ENCODE results near the gene SMYD3. TPM values are rescaled to one million over a fixed set of nuclear protein-coding genes. Genes with fewer than 3 reads are reported as not detected.
A peak's percentile ranks its signal among the peaks of the same experiment; 100 is the strongest.

Gene SMYD3
- total and polyA plus RNA-seq, 10 of the 15 experiments (the other 5 are each of a cell fraction or from before 2014, with no cell fraction given) = 18.3 to 54.0 (median 24.8) TPM

- TF ChIP-seq ZBTB11 (CRISPR knock-in tag; IDR thresholded peaks at IDR 0.05) = no peak
- no peak for TF ChIP-seq ZNF622 (IDR thresholded peaks at IDR 0.05)
- no peak for TF ChIP-seq USF1 (IDR thresholded peaks at IDR 0.05; ENCODE audit: borderline replicate concordance, extremely low read length, insufficient read depth, low read depth, low read length)
- peak; percentile 52; the same call in 1 of the 2 replicates for TF ChIP-seq DPF2 (IDR thresholded peaks at IDR 0.05)
- no peak for TF ChIP-seq SREBF1 (IDR thresholded peaks at IDR 0.05; ENCODE audit: low read length)
- TF ChIP-seq HDGF (IDR thresholded peaks at IDR 0.05) = no peak; the same call in 1 of the 2 replicates
- TF ChIP-seq SMAD1 (IDR thresholded peaks at IDR 0.05; ENCODE audit: low read depth, partially characterized antibody) = no peak
- TF ChIP-seq MYC (IDR thresholded peaks at IDR 0.05; ENCODE audit: insufficient read depth, insufficient read length, insufficient replicate concordance, low read length, severe bottlenecking) = no peak
- TF ChIP-seq SIX5 (IDR thresholded peaks at IDR 0.05; ENCODE audit: low read depth, low read length, severe bottlenecking) = no peak
- TF ChIP-seq TCF3 (IDR thresholded peaks at IDR 0.05; ENCODE audit: borderline replicate concordance, insufficient read depth, low read depth, low read length) = no peak
- TF ChIP-seq NRF1 (conservative IDR thresholded peaks at IDR 0.05; ENCODE audit: low read depth, low read length) = no peak
- no peak for TF ChIP-seq SMARCA5 (IDR thresholded peaks at IDR 0.05)
- TF ChIP-seq ZNF687 (IDR thresholded peaks at IDR 0.05) = peak; percentile 89
- no peak for TF ChIP-seq IRF5 (IDR thresholded peaks at IDR 0.05; ENCODE audit: borderline replicate concordance)
- TF ChIP-seq MTA3 (IDR thresholded peaks at IDR 0.05; ENCODE audit: borderline replicate concordance, low read length) = no peak
- no peak for TF ChIP-seq ELK1 (IDR thresholded peaks at IDR 0.05; ENCODE audit: low read depth, low read length)
- TF ChIP-seq ZBED1 (IDR thresholded peaks at IDR 0.05; ENCODE audit: borderline replicate concordance) = no peak
These were observed 699.8 kb downstream of the SMYD3 start (continued) for GRCh38 chr1:245807306-245807705.
